ENCODE measurements around the gene IL19.

Gene IL19

DNA sequence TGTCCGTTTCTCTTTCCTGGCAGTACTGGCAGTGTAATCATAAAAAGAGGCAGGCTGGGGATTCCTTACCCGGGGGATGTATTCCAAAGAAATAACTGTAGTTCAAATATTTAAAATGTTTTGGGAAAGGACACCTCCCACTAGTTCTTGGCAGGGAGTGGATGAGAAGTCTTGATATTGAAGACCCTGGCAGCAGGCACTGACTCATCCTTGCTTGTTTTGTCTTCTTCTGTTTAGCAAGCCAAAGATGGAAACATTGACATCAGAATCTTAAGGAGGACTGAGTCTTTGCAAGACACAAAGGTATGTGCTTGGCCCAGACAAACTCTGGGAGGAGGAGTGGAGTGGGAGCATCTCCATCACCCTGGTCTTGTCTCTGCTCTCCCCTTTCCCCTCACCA lies 95.5 kb downstream of the IL19 start:
- DNase-seq = no peak

DNA sequence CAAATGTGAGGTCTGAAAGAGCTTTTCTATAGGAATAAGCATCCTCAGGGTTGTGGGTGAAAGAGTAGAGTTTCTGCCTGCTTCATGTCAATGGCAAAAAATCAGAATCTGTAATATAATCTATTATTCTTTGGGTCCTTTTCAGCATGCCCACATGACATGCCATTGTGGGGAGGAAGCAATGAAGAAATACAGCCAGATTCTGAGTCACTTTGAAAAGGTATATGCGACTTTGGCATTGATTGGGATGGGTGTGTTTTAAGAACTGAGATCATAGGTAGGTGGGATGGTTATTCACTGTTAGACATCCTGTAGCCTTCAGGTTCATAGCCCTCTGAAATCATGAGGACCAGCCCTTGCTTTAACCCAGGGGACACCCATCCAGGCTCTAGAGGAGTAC lies 96.7 kb downstream of the IL19 start:
- no peak for DNase-seq

DNA sequence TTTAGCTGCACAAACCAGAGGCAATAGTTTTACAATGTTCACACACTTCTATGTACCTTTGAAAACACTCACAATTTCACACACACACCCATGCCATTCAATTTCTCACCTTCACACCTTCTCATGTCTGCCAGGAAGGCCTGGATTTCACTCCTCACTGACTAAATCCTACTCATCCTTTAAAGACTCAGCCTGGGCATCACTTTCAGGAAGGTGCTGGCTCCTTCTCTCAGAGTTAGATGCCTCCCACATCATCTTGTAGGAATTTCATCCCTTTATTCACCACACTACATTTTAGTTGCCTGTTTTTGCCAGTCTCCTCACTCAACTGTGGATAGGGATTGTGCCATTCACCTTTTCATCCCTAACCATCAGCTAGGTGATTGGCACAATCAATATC lies 97.1 kb downstream of the IL19 start:
- no peak for DNase-seq

DNA sequence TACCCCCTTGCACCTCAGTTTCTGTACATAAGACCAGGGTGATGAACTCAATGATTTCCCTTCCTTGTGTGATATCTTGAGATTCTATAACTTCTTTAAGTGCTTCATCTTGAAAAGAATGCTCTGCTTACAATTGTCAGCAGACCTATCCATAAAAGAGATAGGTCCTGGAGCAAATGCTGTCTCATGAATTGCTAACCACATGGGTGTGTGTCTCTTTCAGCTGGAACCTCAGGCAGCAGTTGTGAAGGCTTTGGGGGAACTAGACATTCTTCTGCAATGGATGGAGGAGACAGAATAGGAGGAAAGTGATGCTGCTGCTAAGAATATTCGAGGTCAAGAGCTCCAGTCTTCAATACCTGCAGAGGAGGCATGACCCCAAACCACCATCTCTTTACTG lies 97.7 kb downstream of the IL19 start:
- DNase-seq = no peak

DNA sequence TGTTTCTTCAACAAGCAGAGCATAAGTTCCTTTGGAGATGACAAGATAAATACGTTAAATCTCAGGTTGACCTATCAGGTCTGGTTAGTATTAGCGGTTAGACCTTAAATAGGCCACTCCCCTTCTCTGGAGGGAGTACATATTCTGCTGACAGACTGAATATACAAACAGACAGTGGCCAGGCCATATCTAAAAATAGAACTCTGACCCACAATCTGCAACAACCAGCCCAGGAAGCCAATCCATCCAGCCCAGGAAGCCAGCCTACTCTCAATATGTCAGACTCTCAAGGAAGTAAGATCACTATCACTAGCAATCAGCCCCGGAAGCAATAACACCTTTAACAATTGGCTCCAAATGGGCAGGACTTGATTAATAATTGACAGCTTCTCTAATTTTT lies 101.6 kb downstream of the IL19 start:
- no peak for DNase-seq

DNA sequence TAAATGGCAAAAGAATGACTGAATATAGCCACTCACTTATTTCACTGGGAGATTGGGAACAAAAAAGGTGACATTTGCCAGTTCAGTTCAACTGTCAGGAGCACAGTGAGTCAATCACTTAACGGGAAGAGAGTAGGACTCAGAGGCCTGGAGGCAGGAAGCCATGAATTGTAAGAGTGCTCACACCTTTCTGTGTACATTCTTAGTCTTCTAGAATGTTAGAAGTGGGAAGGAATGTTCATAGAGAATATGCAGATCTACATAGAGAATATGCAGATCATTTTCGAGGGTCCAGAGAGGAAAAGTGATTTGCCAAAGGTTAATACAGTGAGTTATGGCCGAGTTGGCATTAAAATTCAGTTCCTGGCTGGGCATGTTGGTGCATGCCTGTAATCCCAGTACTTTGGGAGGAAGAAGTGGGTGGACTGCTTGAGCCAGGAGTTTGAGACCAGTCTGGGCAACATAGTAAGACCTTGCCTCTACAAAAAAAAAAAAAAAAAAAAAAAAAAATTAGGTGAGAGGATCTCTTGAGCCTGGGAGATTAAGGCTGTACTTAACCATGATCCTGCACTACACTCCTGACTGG lies 103.1 kb downstream of the IL19 start:
- DNase-seq = no peak

DNA sequence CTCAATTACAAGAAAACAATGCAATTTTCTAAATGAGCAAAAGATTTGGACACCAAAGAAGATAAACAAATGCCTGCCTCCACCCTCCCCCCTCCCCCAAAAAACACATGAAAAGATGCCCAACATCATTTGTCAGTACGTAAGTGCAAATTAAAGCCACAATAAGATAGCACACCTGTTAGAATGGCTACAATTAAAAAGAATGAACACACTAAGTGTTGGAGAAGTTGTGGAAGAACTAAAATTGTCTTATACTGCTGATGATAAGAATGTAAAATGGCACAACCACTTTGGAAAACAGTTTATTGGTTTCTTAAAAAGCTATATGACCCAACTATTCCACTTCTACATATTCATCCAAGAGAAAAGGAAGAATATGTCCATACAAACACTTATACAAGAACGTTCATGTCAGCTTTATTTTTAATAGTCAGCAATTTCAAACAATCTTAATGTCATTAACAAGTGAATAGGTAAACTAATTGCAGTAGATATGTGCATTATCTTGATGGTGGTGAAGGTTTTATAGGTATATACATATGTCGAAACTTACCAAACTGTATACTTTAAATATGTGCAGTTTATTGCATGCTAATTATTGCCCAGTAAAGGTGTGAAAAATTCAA lies 105.3 kb downstream of the IL19 start:
- DNase-seq = no peak

DNA sequence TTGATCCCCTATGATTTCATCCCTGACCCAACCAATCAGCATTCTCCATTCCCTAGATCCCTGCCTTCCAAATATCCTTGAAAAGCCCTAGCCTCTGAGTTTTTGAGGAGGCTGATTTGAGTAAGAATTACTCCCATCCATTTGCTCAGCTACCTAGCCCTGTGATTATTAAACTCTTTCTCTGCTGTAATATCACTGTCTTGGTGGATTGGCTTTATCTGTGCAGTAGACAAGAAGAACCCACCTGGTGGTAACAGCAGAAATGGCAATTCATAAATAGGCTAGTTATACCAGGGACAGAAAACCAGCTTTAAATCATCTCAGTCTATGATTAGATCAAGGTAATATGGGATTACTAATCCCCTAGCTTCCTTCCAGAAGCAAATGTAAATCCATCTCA lies 107.9 kb downstream of the IL19 start:
- DNase-seq = no peak

DNA sequence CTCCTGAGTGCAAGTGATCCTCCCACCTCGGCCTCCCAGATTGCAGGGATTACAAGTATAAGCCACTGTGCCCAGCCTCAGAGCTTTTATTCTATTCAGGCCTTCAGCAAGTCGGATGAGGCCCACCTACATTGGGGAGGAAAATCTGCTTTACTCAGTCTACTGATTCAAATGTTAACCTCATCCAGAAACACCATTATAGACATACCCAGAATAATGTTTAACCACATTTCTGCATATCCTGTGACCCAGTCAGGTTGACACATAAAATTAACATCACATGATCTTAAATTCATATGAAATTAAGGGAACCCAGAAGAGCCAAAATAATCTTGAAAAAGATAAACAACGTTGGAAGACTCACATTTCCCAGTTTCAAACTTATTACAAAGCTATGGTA lies 109.7 kb downstream of the IL19 start:
- DNase-seq = no peak

DNA sequence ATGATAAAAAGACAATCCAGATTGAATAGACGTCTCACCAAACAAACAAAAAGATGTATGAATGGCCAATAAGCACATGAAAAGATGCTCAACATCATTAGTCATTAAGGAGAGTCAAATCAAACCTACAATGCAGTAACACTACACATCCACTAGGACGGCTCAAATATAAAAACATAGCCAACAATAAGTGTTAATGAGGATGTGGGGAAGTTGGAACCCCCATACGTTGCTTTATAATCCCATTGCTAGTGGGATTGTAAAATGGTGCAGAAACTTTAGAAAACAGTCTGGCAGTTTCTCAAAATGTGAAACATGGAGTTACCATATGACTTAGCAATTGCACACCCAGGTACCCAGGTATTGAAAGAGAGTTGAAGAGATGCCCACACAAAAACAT lies 112.0 kb downstream of the IL19 start:
- DNase-seq = no peak

DNA sequence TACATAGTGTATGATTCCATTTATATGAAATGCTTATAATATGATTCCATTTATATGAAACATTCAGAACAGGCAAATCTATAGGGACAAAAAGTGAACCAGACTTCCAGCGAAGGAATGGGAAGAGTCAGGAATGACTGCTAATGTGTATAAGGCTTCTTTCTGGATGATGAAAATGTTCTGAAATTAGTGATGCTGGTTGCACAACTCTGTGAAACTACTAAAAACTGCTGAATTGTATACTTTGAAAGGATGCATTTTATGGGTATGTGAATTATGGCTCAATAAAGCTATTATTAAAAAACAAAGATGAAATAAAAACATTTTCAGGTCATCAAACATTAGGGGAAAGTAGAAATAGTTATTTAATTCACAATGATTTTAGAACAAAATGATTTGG lies 112.6 kb downstream of the IL19 start:
- DNase-seq = no peak

DNA sequence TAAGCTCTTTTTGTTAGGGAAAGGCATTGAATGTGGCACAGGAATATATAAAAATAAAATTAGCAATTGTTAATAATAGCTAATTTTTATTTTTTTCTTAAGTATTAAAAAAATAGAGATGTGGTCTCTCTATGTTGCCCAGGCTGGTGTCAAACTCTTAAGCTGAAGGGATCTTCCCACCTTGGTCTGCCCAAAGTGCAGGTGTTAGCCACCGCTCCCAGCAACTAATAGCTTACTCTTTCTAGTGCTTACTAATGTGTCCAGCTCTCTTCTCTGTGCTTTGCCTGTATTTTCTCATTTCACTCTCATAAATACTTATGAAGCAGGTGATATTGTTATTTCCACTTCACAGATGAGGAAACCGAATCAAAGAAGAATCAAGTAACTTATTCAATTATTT lies 113.3 kb downstream of the IL19 start:
- no peak for DNase-seq

DNA sequence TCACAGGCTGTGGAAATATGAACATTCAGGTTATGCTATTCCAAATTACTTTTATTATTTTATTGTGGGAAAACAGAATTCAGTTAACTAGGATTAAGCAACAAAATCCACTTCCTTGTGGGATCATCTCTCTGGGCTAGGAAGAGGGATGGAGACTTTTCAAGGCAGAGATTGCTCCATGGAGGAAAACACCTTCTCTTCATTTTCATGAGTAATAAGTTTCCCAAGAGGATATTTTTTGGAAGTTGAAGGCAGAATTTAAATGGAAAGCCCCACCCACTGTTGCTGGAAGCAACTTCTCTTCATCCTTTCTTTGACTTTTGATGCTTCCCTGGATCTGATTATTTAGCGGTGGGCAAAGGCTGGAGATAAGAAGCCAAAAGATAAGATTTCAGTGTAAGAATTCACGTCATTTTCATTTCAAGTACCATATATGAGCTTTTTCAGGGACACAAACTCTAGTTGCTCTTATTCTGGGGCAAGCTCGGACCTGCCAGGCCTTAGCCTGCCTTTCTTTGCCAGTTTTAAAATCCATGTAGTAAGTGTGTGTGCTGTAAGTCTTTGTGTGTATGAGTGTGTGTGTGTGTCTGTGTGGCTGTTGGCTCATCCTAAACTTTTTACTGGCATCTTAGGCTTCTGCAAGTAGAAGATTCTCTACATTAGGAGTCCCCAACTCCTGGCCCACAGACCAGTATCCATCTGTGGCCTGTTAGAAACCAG lies 114.9 kb downstream of the IL19 start:
- DNase-seq = no peak

DNA sequence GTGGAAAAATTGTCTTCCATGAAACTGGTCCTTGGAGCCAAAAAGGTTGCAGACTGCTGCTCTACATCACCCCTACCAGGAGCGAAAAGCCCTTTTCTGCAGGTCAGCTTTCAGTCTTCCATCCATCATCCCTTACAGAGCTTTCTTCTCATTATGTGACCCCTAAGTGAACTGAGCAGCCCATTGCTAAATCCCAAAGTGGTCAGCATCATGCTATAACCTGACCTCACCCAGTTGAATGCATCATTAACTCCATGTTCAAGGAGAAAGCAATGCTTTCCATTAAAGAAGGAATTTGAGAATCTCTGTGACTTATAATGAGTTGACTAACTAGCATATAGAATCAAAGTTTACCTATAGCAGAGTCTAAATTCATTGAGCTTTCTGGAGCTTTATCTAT lies 116.3 kb downstream of the IL19 start:
- no peak for DNase-seq

DNA sequence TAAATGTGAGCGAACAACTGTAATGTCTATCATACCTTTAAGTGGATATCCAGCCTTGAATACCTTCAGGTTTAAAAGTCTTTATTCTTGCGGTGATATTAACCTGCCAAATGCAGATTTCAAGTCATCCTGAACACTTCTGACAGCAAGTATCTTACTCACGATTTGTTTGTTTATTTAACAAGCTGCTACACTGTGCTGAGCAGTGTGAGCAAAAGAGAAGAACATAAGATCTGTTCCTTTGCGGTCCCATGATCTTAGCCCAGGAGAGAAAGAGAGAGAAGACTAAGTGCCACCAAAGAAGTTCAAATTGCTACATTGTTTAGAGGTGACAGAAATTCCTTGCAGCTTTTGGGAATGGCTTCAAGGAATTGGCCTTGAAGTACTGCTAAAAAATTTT lies 117.1 kb downstream of the IL19 start:
- DNase-seq = no peak

DNA sequence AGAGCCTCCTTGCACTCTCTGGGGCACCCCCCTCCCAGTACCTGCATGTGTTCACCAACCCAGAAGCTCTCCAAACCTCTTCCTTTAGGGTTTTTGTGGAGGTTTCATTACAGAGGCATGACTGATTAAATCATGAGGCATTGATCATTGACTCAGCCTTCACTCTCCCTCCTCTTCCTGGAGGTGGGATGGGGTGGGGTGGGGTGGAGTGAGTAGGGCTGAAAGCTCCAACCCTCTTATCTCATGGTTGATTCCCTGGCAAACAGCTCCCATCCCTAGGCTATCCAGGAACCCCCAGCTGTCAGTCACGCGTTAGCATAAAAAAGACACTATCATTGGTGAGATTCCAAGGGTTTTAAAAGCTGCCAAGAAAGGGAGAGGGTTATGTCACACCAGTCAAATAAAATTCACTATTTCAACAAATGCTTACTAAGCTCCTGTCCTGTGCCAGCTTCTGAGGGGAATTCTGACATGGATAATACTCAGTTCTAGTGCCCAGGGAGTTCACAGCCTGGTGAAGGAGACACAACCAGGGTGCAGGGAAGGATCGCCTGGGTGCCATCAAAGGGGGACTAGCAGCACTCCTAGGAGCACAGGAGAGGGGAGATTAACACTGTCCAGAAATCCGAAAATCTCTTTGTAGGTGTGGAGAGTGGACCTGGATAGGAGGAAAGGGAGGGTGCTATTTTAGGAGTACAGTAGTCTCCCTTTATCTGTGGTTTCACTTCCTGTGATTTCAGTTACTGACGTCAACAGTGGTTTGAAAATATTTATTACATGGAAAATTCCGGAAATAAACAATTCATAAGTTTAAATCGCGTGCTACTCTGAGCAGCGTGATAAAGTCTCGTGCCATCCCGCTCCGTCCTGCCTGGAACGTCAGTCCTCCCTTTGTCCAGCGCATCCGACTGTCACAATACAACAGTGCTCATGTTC lies 119.8 kb downstream of the IL19 start:
- DNase-seq = no peak

DNA sequence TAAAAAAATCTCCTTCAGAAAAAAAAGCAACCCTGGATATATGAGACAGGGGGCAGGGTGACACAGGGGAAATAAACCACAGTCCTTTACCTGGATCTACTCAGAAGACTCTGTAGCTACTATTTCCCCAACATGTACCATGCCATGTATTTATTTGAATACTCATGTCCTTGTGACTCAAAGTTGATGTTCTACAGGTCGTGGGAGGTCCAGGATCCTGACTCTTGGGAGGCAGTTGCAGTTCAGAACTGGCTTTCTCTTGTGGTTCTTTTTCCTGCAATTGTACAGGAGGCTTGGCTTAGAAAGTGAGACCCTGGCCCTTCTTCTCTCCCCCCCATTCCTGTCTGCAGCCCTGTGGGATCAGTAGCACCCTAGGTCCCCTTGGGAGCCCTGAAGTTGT lies 120.8 kb downstream of the IL19 start:
- DNase-seq = no peak
